Natural killer cell (primary cell): ENCODE measurements around the gene ENC1. TPM values are rescaled to one million over a fixed set of nuclear protein-coding genes. Genes with fewer than 3 reads are reported as not detected.

Experiments
- ATAC-seq, 3 donors: fragments of 150-1000 bp in 2 of 3; fragments of 200-7000 bp in 1 of 3; cut with Tn5 transposase; 1 replicate in 1 of 3; 2 replicates in 2 of 3; pipeline ENCODE4 v1.10.0; 2021; ENCODE audit warnings: mild to moderate bottlenecking in 2 of 3, moderate library complexity in 2 of 3
- DNase-seq, 2 donors: peaks; one replicate each; pipeline versions ENCODE4 v3.0.0 to v3.0.0-alpha.2; 2013 to 2021; ENCODE audit warnings: mixed read lengths in 1 of 2
- H3K27ac ChIP-seq: one replicate; pipeline ENCODE4 v1.5.1; 2013; ENCODE audit warnings: mild to moderate bottlenecking, low read length
- H3K27me3 ChIP-seq: one replicate; pipeline ENCODE4 v1.6.1; 2013; ENCODE audit warnings: low read length; ENCODE audit not compliant: control insufficient read depth, insufficient read depth
- H3K36me3 ChIP-seq: one replicate; pipeline ENCODE4 v1.6.1; 2013; ENCODE audit warnings: low read length; ENCODE audit not compliant: control insufficient read depth, insufficient read depth
- H3K4me1 ChIP-seq: one replicate; pipeline ENCODE4 v1.6.1; 2013; ENCODE audit warnings: low read length; ENCODE audit not compliant: control insufficient read depth, insufficient read depth
- H3K4me3 ChIP-seq: one replicate; pipeline ENCODE4 v1.5.1; 2013; ENCODE audit warnings: low read length
- H3K9me3 ChIP-seq: one replicate; pipeline ENCODE4 v1.6.1; 2013; ENCODE audit warnings: low read length; ENCODE audit not compliant: control insufficient read depth, insufficient read depth
- H3K27ac Mint-ChIP-seq, 2 donors: one replicate each; pipeline ENCODE4 v1.8.0; 2022; ENCODE audit warnings: mild to moderate bottlenecking in 2 of 2, mixed read lengths in 2 of 2, moderate library complexity in 1 of 2
- H3K27me3 Mint-ChIP-seq, 2 donors: one replicate each; pipeline ENCODE4 v1.8.0; 2022; ENCODE audit warnings: low read depth in 2 of 2, mixed read lengths in 2 of 2
- H3K36me3 Mint-ChIP-seq: one replicate; pipeline ENCODE4 v1.8.0; 2022; ENCODE audit warnings: mixed read lengths
- H3K4me1 Mint-ChIP-seq, 2 donors: one replicate each; pipeline ENCODE4 v1.8.0; 2022; ENCODE audit warnings: mixed read lengths in 2 of 2
- H3K4me3 Mint-ChIP-seq: one replicate; pipeline ENCODE4 v1.8.0; 2022; ENCODE audit warnings: mild to moderate bottlenecking, moderate library complexity, mixed read lengths
- H3K9me3 Mint-ChIP-seq, 2 donors: one replicate each; pipeline ENCODE4 v1.8.0; 2022; ENCODE audit warnings: mixed read lengths in 2 of 2
- WGBS: methylation state at CpG from one replicate; pipeline ENCODE4 v1.1.7; 2013; ENCODE audit warnings: missing lambda C conversion rate; ENCODE audit not compliant: insufficient coverage; 5-methylcytosine and 5-hydroxymethylcytosine counted together
- intact Hi-C: fragments of 100-400 bp; cut with micrococcal nuclease; formaldehyde crosslinking; loops from one replicate; pipeline ENCODE4 v1.14.2; 2022
- total RNA-seq, 4 donors: library from RNA; stranded (reverse); fragments of 120-200 nt in 1 of 4; gene quantifications; one replicate each; pipeline versions ENCODE4 v1.2.3 to v1.2.4, GENCODE V29; 2013 to 2022
- TF ChIP-seq, protein P1 (sequence below): fragments of 200-600 bp; IDR thresholded peaks from one replicate; pipeline ENCODE4 v1.8.0; 2022; ENCODE audit warnings: antibody characterized with exemption

The ENC1 gene
- total RNA-seq, 3 donors from 2014 or later (not counting 1 experiment from before 2014, with no cell fraction given) = 89.6 to 133 (median 99.3) TPM

GRCh38 chr5:74638970-74639806 is 1.3 kb downstream of the ENC1 start:
- Histone ChIP-seq H3K27me3 (no peaks in the 10 kb centered on the region), H3K4me3 (peak overlapping the region; percentile 80), H3K27ac (no peak overlapping the region), H3K4me1 (peaks cover 27% of the 10 kb centered on the region), H3K36me3 (no peaks in the 10 kb centered on the region), H3K9me3 (no peaks in the 10 kb centered on the region)
- no peaks in the 10 kb centered on the region for H3K27me3 Mint-ChIP-seq
- intact Hi-C loops = loop anchor here (1.0 to 10.0 kb wide), 2 partner anchors 9 to 1766 kb away; partner anchors contain the start of gene IQGAP2
- peak overlapping the region; percentile 83 to 91 for H3K27ac Mint-ChIP-seq
- DNase-seq (peak in 1 of 2 donors; percentile 33), ATAC-seq (peak in 1 of 3 donors; percentile 8)
- H3K4me1 Mint-ChIP-seq = peaks cover 54 to 61% of the 10 kb centered on the region in 2 donors
- no peaks in the 10 kb centered on the region for H3K9me3 Mint-ChIP-seq
- peak overlapping the region; percentile 91 for H3K4me3 Mint-ChIP-seq
- TF ChIP-seq, protein P1, sequence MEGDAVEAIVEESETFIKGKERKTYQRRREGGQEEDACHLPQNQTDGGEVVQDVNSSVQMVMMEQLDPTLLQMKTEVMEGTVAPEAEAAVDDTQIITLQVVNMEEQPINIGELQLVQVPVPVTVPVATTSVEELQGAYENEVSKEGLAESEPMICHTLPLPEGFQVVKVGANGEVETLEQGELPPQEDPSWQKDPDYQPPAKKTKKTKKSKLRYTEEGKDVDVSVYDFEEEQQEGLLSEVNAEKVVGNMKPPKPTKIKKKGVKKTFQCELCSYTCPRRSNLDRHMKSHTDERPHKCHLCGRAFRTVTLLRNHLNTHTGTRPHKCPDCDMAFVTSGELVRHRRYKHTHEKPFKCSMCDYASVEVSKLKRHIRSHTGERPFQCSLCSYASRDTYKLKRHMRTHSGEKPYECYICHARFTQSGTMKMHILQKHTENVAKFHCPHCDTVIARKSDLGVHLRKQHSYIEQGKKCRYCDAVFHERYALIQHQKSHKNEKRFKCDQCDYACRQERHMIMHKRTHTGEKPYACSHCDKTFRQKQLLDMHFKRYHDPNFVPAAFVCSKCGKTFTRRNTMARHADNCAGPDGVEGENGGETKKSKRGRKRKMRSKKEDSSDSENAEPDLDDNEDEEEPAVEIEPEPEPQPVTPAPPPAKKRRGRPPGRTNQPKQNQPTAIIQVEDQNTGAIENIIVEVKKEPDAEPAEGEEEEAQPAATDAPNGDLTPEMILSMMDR = no peak
- 15% methylated on average over 10 of the region's 10 CpGs for WGBS
- H3K36me3 Mint-ChIP-seq = no peaks in the 10 kb centered on the region

- TF ChIP-seq, protein P1 = no peak
- peak overlapping the region; percentile 83 to 91 for H3K27ac Mint-ChIP-seq
- H3K9me3 ChIP-seq = no peaks in the 10 kb centered on the region
- WGBS = 92% methylated on average over 1 of the region's 1 CpG
- H3K4me1 ChIP-seq = peaks cover 27% of the 10 kb centered on the region
- no peaks in the 10 kb centered on the region for H3K9me3 Mint-ChIP-seq
- H3K27me3 ChIP-seq = no peaks in the 10 kb centered on the region
- H3K4me3 Mint-ChIP-seq = peak overlapping the region; percentile 91
- H3K36me3 ChIP-seq = no peaks in the 10 kb centered on the region
- intact Hi-C loops = loop anchor here (10.0 kb wide), 1 partner anchor 1766 kb away; the partner anchor contains the start of gene IQGAP2
- H3K4me3 ChIP-seq = no peak overlapping the region
- peaks cover 54 to 61% of the 10 kb centered on the region in 2 donors for H3K4me1 Mint-ChIP-seq
- H3K27ac ChIP-seq = no peak overlapping the region
- ATAC-seq (no peak), DNase-seq (no peak)
- no peaks in the 10 kb centered on the region for H3K36me3 Mint-ChIP-seq
- no peaks in the 10 kb centered on the region for H3K27me3 Mint-ChIP-seq
These were observed 2.0 kb downstream of the ENC1 start for GRCh38 chr5:74638544-74638969.

GRCh38 chr5:74636552-74636951 is 4.0 kb downstream of the ENC1 start:
- H3K9me3 Mint-ChIP-seq = no peaks in the 10 kb centered on the region
- 93% methylated on average over 4 of the region's 4 CpGs for WGBS
- H3K4me3 Mint-ChIP-seq = no peak overlapping the region
- intact Hi-C loops = loop anchor here (10.0 kb wide), 1 partner anchor 1768 kb away; the partner anchor contains the start of gene IQGAP2
- Histone ChIP-seq H3K4me1 (peaks cover 39% of the 10 kb centered on the region), H3K4me3 (no peak overlapping the region), H3K27me3 (no peaks in the 10 kb centered on the region), H3K27ac (no peak overlapping the region), H3K9me3 (no peaks in the 10 kb centered on the region), H3K36me3 (no peaks in the 10 kb centered on the region)
- DNase-seq = no peak
- H3K4me1 Mint-ChIP-seq = peaks cover 62 to 70% of the 10 kb centered on the region in 2 donors
- ATAC-seq = no peak
- no peaks in the 10 kb centered on the region for H3K36me3 Mint-ChIP-seq
- H3K27me3 Mint-ChIP-seq = no peaks in the 10 kb centered on the region
- H3K27ac Mint-ChIP-seq = no peak overlapping the region
- TF ChIP-seq, protein P1 = no peak
